Measurements from ENCODE around the gene HSPA8. TPM values are rescaled to one million over a fixed set of nuclear protein-coding genes. Genes with fewer than 3 reads are reported as not detected.

Gene HSPA8
- polyA plus RNA-seq, 1 donor from 2014 or later = 2,242 TPM

GRCh38 chr11:123051146-123051545, 10.8 kb downstream of the HSPA8 start:
- H3K79me2 ChIP-seq (replicated peaks; ENCODE audit: insufficient read depth, low read length) = no peaks in the 10 kb centered on the region
- no peaks in the 10 kb centered on the region for H3K27me3 ChIP-seq (ENCODE audit: insufficient read depth, low read depth, low read length)
- no peaks in the 10 kb centered on the region for H3K9me3 ChIP-seq (ENCODE audit: low read length)
- H3K9ac ChIP-seq (ENCODE audit: low read length) = no peak overlapping the region
- no peak overlapping the region for H3K27ac ChIP-seq (ENCODE audit: low read length)
- no peaks in the 10 kb centered on the region for H4K20me1 ChIP-seq (ENCODE audit: insufficient read depth)
- no peaks in the 10 kb centered on the region for H3K36me3 ChIP-seq (ENCODE audit: insufficient read depth, low read length)
- H3F3A ChIP-seq (ENCODE audit: insufficient read depth, low read length, poor library complexity, severe bottlenecking) = no peaks in the 10 kb centered on the region
- TF ChIP-seq EP300 (conservative IDR thresholded peaks at IDR 0.05; ENCODE audit: poor library complexity, severe bottlenecking) (no peak), SMC3 (conservative IDR thresholded peaks at IDR 0.05; ENCODE audit: poor library complexity) (no peak), REST (IDR thresholded peaks at IDR 0.05; ENCODE audit: borderline replicate concordance) (no peak), MXI1 (conservative IDR thresholded peaks at IDR 0.05; ENCODE audit: poor library complexity, severe bottlenecking) (no peak), EZH2 (IDR thresholded peaks at IDR 0.05; ENCODE audit: borderline replicate concordance, insufficient read depth, low read length, poor library complexity, severe bottlenecking) (no peak), POLR2AphosphoS5 (IDR thresholded peaks at IDR 0.05) (no peak), TAF1 (IDR thresholded peaks at IDR 0.05; ENCODE audit: low read depth) (no peak), CTCF (IDR thresholded peaks at IDR 0.05; ENCODE audit: poor library complexity, severe bottlenecking) (no peak), RAD21 (conservative IDR thresholded peaks at IDR 0.05) (no peak)
- H3K4me3 ChIP-seq (ENCODE audit: low read length) = no peak overlapping the region
- no peak overlapping the region for H3K4me2 ChIP-seq (ENCODE audit: low read length)
- no peaks in the 10 kb centered on the region for H3K9me2 ChIP-seq (ENCODE audit: insufficient read depth, low read length)
- H2AFZ ChIP-seq (ENCODE audit: low read depth, low read length) = no peak overlapping the region

- Histone ChIP-seq H3F3A (ENCODE audit: insufficient read depth, low read length, poor library complexity, severe bottlenecking) (no peaks in the 10 kb centered on the region), H3K27ac (ENCODE audit: low read length) (no peak overlapping the region), H3K4me3 (ENCODE audit: low read length) (no peak overlapping the region), H2AFZ (ENCODE audit: low read depth, low read length) (no peak overlapping the region), H3K9ac (ENCODE audit: low read length) (no peak overlapping the region), H3K9me2 (ENCODE audit: insufficient read depth, low read length) (no peaks in the 10 kb centered on the region), H3K36me3 (ENCODE audit: insufficient read depth, low read length) (no peaks in the 10 kb centered on the region), H3K79me2 (replicated peaks; ENCODE audit: insufficient read depth, low read length) (no peaks in the 10 kb centered on the region), H3K27me3 (ENCODE audit: insufficient read depth, low read depth, low read length) (no peaks in the 10 kb centered on the region), H3K9me3 (ENCODE audit: low read length) (no peaks in the 10 kb centered on the region), H4K20me1 (ENCODE audit: insufficient read depth) (no peaks in the 10 kb centered on the region), H3K4me2 (ENCODE audit: low read length) (no peak overlapping the region)
- TF ChIP-seq EP300 (conservative IDR thresholded peaks at IDR 0.05; ENCODE audit: poor library complexity, severe bottlenecking) = no peak
- TF ChIP-seq POLR2AphosphoS5 (IDR thresholded peaks at IDR 0.05) = no peak
- TF ChIP-seq CTCF (IDR thresholded peaks at IDR 0.05; ENCODE audit: poor library complexity, severe bottlenecking) = no peak
- TF ChIP-seq TAF1 (IDR thresholded peaks at IDR 0.05; ENCODE audit: low read depth) = no peak
- no peak for TF ChIP-seq REST (IDR thresholded peaks at IDR 0.05; ENCODE audit: borderline replicate concordance)
- no peak for TF ChIP-seq MXI1 (conservative IDR thresholded peaks at IDR 0.05; ENCODE audit: poor library complexity, severe bottlenecking)
- no peak for TF ChIP-seq EZH2 (IDR thresholded peaks at IDR 0.05; ENCODE audit: borderline replicate concordance, insufficient read depth, low read length, poor library complexity, severe bottlenecking)
- TF ChIP-seq RAD21 (conservative IDR thresholded peaks at IDR 0.05) = no peak
- no peak for TF ChIP-seq SMC3 (conservative IDR thresholded peaks at IDR 0.05; ENCODE audit: poor library complexity)
Observed at GRCh38 chr11:123047947-123048293, 14.0 kb downstream of the HSPA8 start.

All from neural cell (in vitro differentiated cells).